HG03439 (cell line): Measurements from ENCODE around the gene SYT3.

Experiments used
- ATAC-seq: cut with Tn5 transposase; IDR thresholded peaks from one replicate; pipeline ENCODE4 v1.9.1; 2021; ENCODE audit warnings: mild to moderate bottlenecking, moderate library complexity; ENCODE audit not compliant: unreplicated experiment

SYT3 gene, protein sequence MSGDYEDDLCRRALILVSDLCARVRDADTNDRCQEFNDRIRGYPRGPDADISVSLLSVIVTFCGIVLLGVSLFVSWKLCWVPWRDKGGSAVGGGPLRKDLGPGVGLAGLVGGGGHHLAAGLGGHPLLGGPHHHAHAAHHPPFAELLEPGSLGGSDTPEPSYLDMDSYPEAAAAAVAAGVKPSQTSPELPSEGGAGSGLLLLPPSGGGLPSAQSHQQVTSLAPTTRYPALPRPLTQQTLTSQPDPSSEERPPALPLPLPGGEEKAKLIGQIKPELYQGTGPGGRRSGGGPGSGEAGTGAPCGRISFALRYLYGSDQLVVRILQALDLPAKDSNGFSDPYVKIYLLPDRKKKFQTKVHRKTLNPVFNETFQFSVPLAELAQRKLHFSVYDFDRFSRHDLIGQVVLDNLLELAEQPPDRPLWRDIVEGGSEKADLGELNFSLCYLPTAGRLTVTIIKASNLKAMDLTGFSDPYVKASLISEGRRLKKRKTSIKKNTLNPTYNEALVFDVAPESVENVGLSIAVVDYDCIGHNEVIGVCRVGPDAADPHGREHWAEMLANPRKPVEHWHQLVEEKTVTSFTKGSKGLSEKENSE

DNA sequence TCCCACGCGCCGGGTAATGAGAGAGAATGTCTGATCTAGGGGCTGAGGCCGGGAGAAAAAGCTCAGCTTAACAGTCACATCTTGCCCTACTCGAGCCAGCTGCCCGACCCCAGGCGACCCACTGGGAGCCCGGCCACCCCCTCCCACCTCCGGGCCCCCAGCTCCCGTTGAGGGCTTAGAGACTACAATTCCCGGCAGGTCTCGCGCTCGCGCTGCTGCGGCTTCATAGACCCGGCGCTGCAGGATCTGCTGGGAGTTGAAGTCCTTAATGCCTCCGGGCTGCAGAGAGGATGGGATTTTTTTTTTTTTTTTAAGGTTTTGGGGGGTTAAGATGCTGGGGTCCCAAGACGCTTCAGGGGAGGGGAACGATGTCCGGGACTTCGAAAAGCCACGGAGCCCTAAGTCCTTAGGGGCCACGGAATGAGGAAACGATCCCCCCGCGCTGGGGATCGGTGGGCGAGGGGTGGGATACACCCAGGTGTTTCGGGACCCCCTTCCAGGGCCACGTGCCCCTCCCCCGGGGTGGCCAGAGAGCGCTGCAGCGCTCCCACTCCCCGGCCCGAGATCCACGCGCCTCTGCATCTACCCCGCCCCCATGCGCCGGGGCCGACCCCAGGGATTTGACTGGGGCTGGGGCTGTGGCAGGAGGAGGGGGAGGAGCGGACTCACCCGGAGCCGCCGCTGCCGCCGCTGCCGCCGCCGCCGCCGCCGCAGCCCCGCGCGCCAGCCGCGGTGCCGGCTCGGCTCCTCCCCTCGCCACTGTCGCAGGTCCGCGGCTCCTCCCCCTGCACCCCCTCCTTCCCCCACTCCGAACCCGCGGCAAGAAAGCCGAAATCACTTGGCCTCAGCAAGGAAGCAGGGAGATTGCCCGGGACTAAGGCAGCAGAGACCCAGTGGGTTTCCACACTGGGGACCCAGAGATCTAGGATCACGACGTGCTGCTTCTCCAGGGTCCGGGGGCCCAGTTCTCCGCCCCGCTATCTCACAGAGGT is at the start of gene SYT3:
SYT3 (minus strand) TSS at position 761 of the 992 bp plus-strand sequence. CDS start 2,470 bp downstream, outside the sequence.
- ATAC-seq, result no peak

DNA sequence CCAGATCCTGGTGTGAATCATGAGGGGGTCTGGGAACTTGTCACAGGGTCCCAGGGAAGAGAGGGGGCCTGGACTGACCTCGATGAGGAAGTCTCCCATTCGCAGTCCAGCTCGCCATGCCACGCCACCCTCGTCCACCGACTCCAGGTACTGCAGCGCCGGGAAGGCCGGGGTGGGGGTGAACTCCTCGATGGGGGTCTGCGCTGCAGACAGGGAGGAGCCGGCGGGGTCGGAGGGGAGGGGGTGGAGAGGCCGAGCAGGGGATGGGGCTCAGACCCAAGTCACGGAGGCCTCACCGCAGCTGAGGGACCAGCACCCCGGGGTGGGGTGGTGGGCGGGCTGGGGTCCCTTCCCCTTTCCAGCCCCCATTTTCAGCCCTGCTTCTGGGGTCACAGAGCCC is 49.1 kb upstream of the SYT3 start:
- ATAC-seq, result no peak

DNA sequence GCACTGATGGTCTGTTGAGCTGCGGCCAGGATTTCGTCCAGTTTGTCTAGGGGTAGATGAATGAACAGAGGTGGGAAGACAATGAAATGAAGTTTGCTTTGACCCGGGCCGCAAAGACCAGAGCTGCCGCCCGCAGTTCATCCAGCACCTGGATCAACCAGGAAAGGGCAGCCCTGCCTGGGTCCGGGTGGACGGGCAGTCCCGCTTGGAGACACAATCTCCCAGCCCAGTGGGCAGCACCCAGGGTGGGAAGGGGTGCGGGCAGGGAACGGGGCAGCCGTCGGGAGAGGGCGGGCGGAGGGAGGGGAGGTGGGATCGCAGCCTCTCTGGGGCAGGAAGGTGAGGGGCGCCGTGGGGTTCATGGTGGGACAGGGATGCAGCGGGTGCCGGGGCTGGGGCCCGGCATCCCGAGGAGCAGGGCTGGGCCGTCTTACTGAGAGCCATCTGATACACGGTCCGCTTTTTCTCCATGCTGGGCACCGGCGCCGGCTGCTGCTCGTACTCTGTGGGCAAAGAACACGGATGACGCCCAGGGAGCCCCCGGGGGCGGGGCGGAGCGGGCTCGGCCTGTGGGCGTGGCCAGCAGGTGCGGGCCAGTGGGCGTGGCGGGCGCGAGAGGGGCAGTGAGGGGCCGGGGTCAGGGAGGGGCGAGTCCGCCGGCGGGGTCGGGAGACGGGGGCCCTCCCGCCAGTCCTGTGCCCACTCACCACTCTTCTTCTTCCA is 46.8 kb upstream of the SYT3 start:
- no peak for ATAC-seq

DNA sequence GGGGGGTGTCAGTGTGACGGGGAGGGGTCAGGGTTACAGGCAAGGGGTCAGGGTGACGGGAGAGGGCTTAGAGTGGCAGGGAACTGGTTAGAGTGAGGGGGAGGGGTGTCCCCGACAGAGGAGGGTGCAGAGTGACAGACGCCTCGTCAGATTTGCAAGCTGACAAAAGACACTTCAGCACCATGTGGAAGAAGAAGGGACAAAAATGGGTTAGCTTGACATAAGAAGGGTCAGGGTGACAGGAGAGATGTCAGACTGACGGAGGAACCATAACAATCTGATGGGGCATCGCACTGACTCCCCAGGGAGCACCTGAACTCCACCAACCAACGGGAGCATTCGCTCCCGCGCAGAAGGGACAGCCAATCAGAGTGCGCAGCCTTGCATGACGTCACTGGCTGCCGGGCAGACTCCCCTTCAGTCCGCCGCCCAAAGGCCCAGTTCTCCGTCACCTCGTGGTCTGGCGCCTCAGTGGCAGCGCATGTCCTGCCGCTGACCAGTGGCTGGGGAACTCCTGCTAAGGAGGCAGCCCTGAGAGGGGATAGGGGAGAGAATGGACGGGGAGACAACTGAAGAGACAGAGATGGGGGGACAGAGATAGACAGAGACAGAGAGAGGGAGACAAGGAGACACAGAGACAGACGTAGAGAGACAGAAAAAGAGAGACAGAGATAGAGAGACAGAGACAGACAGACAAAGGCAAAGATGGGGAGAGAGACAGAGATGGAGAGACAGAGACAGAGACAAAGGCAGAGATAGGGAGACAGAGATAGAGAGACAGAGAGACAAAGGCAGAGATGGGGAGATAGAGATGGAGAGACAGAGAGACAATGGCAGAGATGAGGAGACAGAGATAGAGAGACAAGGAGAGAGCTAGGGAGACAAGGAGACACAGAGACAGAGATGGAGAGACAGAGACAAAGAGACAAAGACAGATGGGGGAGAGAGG is 39.8 kb upstream of the SYT3 start:
- ATAC-seq, result peak; percentile 73

DNA sequence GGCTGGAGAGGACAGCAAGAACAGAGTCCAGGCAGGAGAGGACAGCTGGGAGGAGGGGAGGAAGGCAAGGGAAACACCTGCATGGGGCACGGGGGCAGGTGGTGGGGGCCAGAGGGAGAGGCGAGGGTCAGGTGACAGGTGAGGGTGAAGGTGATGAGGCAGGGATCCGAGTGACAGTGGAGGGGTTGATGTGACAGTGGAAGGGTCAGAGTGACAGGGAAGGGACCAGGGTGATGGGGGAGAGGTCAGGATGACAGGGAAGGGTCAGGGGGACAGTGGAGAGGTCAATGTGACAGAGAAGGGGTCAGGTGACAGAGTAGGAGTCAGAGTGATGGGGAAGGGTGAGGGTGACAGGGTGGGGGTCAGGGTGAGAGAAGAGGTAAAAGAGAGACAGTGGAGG is 38.6 kb upstream of the SYT3 start:
- ATAC-seq, result no peak

DNA sequence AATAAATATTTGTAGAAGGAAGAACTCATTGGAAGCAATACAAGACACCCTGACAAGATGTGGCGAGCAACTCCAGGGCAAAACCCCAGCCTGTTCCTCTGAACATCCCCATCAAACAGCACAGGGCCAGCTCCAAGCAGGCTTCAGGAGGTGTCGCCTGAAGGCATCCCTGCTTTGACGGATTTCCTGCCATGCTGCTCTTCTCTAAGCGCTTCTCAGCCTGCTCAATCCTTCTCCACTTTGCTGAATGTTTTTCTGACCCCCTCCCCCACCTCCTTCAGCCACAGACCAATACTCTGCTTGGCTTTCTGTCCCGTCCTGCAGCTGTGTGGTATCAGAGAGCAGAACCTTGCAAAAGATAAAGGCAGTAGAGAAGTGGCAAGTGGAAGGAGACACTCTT is 38.0 kb upstream of the SYT3 start:
- ATAC-seq, result no peak

DNA sequence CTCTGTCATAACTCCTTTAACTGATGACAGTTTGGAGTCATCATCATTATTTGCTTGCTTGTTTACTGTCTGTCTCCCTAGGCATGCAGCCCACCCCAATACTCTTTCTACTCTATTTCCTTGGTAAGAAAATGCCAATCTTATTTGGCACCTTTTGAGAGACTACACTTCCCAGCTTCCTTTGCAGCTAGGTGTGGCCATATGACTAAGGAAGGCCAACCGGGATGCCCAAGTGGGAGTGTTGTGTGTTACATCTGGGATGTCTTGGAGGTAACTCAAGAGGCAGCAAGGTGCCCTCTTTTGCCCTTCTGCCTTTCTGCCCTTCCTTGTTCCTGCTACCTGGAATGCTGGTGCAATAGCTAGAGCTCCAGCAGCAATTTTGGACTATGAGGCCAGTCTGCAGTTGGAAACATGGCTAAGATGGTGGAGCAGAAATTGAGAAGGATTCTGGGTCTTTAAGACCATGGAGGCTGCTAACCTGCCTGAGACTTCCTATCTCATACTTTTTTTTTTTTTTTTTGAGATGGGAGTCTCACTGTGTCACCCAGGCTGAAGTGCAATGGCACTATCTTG is 37.0 kb upstream of the SYT3 start:
- no peak for ATAC-seq

DNA sequence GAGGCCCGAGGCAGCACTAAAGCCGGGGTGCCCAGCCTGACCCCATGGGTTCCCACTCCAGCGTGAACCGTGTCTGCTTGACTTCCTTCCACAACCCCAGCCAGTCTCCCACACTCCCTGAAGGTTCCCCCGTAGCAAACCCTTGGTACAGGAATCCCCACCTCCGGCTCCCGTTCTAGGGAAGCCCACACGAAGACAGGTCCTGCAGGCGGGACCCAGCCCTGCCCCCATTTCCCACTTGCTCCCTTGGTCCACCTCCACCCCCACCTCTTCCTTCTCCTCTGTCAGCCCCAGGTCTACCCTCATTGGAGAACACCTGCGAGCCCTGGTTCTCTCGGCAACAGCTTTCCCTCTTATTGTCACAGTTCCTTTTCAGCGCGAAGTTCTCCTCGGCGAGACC is 33.4 kb upstream of the SYT3 start:
- ATAC-seq, result no peak

DNA sequence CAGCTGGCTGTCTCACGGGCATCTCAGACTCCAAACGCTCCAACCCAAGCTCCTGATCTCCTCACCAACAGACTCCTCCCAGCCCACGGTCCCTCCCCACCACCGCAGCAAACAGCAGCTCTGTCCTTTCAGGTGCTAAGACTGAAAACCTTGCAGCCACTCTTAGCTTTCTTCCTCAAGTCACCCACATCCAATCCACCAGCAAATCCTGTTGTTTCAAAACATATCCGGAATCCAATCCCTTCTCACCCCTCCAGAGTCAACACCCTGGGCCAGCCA is 30.4 kb upstream of the SYT3 start:
- ATAC-seq, result no peak

DNA sequence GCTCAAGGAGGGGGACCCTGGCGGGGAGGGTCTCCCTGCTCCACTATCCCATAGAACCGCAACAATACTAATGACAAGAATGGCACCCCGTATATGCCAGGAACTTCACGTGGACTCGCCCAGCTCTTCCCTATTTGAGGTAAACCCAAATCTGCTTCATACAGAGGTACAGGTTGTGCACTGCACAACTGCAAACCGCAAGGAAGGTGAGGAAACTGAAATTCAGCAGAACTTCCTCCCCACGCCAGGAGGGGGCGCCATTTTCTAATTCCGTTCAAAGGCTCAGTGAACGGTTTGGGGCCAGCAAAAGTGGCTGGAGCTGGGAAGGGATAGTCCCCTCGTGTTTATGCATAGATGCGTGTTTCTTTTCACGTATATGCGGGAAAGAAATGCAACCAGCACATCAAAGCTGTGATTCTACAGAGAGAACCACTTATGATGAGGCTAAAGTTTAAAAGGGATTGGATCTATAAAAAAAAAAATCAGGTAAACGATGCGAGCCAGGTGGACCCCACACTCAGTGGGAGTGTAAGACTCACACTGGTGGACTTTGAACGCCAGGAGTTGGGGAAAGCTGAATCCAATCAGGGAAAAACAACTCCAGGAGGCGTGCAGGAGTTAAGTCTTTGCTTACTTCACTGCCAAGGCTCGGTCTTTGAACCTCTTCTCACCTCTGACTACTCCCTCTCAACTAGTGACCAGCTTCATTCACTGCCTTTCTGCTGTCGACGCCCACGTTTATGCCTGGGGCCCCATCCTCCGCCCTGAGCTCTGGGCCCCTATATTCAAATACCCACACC is 29.8 kb upstream of the SYT3 start:
- no peak for ATAC-seq

DNA sequence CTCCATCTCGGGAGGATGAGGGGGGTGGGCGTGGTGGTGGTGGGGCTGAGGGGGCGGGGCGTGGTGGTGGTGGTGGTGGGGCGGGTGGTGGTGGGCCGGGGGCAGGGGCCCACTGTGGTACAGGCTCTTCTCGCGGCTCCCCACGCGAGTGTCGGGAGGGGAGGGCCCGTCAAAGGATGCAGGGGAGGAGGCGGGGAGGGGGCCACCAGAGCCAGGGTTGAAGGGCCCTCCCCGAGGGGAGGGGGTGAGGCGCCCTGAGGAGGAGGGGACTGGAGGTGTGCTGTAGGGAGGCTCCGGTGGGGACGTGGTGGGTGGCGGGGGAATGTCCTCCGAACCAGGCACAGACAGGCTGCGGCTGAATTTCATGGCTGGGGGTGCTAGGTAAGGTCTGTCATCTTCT is 29.2 kb upstream of the SYT3 start:
- ATAC-seq, result no peak

DNA sequence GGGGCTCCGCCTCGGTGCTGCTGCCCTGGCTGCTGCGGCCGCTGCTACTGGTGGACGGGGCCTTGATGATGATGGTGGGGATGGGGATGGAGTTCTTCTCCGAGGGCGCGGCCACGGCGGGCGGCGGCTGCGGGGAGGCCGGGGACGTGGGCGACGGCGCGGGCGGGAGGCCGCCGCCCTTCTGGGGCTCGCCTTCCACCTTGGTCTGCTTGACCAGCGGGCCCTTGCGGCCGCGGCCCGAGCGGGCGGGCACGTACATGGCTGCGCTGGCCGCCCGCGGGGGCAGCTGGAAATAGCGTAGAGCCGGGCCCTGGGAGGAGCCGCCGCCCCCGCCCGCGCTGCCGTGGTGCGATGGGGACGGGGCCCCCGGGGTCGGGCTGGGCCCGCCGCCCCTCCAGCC is 28.7 kb upstream of the SYT3 start:
- no peak for ATAC-seq

DNA sequence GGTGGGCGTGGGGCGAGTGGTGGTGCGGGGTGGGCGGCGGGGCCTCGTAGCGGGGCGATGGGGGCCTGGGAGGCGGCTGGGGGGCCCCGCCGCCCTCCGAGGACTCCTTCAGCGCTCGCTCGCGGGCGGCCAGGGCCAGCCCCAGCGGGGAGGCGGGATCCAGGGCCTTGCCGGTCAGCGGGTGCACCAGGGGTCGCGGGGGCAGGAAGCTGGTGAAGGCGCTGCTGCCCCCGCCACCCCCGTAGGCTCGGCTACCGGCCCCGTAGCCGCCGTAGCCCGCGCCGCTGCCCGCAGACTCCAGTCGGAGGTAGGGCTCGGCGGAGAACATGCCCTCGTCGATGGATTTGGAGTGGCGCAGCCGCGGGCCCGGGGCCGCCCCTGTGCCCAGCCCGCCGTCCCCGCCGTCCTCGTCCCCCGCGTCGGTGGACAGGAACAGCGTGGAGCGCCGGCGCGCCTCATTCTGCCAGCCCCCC is 28.1 kb upstream of the SYT3 start:
- ATAC-seq, result no peak

DNA sequence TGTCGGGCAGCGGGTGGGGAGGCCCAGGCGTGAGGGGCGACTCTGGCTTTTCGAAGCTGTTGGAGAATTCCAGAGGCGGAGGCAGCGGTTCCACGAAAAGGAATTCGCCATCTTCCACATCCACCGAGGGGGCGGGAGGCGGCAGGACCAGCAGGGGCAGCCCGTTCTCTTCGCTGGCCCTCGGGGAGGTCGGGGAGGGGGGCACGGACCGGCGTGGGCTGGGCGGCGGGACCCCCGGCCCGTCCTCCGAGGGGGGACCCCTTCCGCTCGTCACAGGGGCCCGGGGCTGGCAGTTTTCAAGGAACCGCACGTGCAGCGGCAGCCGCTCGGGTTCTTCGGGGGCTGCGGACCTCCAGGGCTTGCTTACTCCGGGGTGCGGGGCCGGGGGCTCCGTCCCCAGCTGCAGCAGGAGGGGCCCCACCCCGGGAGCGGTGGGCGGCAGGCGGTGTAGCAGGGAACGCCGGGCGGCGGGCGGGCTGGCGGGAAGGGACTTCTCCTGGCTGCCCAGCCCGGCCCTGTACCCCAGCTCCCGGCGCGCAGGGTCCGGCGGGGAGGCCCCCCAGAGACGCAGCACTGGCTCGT is 27.6 kb upstream of the SYT3 start:
- ATAC-seq, result no peak

DNA sequence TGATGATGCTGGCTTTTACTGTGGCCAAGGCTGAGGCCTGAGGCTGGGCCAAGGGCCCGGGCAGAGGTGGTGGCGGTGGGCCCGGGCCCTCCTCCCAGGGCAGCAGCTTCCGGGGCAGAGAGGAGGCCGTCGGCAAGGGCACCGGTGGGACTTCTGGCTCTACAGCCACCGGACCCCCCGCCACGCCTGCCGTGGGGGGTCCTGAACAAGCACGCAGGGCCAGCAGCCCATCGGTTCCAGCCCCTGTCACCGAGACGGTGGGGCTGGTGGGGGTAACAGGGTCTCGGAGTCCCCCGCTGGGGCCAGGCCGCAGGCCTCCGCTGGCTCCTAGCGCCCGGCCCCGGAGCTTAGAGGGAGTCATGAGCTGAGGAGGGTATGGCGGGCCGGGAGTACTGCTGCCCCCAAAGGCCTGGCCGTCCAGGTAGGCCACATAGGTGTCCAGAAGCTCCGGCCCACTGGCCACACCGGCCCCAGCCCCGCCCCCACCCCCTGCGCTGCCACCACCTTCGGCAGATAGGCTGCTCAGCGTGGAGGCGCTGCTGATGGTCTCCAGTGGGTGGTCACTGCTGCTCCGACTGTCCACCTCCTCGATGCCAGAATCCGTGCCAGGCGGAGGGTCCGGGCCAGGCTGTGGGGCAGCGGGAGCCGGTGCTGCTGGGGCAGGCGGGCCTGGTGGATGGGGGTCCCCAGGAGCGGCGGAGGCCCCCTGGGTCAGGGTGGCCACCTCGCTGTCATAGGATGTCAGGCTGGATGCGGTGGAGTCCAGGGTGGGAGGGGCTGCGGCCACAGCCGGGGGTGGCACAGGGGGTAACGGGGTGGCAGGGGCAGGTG is 26.9 kb upstream of the SYT3 start:
- no peak for ATAC-seq

DNA sequence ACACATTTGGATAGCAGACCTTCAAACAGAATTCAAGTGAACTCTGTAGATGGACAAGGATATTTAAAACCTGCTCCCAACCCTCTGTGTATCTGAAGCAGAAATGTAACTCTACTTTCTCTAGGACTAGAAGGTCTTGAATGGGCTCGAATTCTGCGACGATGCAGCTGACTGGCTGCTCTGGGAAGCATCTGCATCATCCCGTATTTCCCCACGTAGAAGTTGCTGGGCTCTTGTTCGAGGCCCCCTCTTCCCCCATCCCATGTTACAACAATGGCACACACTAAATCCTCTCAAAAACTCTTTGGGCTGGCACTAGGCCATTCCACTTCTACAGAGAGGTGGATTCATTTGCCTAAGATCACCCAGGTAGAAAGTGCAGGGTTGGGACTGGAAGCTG is 24.5 kb upstream of the SYT3 start:
- no peak for ATAC-seq

DNA sequence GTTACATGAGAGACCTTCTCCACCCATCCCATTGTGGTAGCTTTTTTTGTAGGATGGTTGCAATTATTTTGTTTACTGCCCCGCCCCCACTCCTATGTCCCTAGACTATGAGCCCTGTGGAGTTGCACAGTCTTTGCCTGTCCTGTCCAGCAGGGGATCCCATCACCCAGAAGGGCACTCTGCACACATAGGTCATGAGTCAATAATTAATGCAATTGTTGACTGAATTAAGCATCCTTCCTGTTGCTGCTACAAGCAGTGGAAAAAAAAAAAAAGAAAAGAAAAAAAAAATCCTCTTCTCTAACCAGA is 23.8 kb upstream of the SYT3 start:
- ATAC-seq, result no peak
